ENCODE data around the gene CEACAM8. TPM values are rescaled to one million over a fixed set of nuclear protein-coding genes. Genes with fewer than 3 reads are reported as not detected.
A peak's percentile ranks its signal among the peaks of the same experiment; 100 is the strongest.

Gene CEACAM8
- total and polyA plus RNA-seq, 10 donors: 0.33 to 53.6 (median 2.1) TPM

DNA sequence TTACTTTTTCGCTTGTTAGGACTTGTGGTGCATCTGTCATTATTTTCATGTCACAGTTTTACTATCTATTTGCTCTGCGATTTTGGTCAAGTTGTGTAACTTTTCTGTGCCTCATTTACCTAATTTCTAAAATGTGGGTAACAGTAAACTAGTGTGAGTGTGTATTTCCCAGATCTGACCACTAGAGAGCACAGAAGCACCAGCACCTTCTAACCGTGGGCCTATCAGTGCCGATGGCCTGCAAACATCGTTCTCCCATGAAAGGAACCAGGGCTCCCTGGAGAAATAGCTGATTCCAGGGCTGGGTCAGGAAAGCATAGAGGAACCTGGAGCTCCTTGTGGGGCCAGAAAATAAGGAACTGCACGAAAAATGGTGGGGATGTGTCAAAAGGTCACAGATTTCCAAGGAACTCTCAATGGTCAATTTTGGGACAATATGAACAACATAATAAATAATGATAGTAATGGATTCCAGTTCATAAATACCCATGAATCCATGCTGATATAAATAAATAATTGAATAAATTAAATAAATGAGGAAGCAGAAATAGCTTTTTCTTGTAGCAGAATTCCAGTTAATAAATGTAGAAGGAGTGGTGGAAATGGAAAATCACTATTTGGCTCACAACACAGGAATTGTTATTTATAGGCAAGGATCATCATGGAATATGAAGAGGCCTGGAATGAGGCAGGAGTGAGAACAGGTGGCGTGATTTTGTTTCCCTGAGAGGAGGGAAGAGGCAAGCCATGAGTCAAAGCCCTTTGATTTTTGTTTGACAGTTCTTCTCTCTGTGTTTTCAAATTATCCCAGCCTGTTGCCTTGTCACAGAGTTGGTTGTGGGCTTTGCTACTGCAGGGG, 31.1 kb downstream of the CEACAM8 start:
- peaks cover 0 to 29% (median 0%) of the 10 kb centered on the region in 7 donors for H3K27me3 ChIP-seq (replicated peaks in 1 of 7)
- no peak for TF ChIP-seq POLR2A (IDR thresholded peaks at IDR 0.05)
- TF ChIP-seq, protein P1, sequence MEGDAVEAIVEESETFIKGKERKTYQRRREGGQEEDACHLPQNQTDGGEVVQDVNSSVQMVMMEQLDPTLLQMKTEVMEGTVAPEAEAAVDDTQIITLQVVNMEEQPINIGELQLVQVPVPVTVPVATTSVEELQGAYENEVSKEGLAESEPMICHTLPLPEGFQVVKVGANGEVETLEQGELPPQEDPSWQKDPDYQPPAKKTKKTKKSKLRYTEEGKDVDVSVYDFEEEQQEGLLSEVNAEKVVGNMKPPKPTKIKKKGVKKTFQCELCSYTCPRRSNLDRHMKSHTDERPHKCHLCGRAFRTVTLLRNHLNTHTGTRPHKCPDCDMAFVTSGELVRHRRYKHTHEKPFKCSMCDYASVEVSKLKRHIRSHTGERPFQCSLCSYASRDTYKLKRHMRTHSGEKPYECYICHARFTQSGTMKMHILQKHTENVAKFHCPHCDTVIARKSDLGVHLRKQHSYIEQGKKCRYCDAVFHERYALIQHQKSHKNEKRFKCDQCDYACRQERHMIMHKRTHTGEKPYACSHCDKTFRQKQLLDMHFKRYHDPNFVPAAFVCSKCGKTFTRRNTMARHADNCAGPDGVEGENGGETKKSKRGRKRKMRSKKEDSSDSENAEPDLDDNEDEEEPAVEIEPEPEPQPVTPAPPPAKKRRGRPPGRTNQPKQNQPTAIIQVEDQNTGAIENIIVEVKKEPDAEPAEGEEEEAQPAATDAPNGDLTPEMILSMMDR (IDR thresholded peaks at IDR 0.05 in 8 of 11, conservative IDR thresholded peaks at IDR 0.05 in 3 of 11): peak; percentile 27 to 68 (median 60)
- DNase-seq: no peak
- WGBS, 5 donors: 17 to 25% (median 21%) methylated on average over 7 of the region's 7 CpGs
- H3K36me3 ChIP-seq: no peaks in the 10 kb centered on the region
- H3K4me1 ChIP-seq: peaks cover 11 to 54% (median 21%) of the 10 kb centered on the region in 6 donors
- H3K4me3 ChIP-seq: no peak overlapping the region
- no peaks in the 10 kb centered on the region for H3K9me3 ChIP-seq
- intact Hi-C loops (cut with DNase I; ENCODE audit: low total_unique reads): loop anchor here (5.0 kb wide), 1 partner anchor 34 kb away; no protein-coding TSS in a partner anchor
- H3K27ac ChIP-seq: no peak overlapping the region

DNA sequence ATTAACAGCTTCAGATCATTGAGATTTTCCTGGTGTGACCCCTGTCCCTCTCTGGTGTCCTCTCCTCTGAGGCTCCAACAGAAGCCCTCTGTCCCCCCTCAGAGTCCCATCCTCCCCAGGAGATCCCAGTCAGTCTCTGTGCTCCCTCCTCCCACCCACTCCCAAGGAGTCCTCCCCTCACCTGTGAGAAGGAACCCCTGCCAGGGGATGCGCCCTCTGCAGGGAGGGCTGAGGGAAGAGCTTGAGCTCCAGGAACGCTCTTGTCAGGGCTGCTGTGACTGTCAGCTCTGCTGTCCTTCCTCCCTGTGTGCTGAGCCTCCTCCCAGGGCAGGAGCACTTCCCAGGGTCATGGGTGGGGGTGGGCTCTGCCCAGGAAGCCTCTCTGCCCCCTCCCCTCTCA, 33.2 kb downstream of the CEACAM8 start:
- no peak for DNase-seq
- no peak overlapping the region for H3K27ac ChIP-seq
- no peaks in the 10 kb centered on the region for H3K9me3 ChIP-seq
- H3K4me3 ChIP-seq: no peak overlapping the region
- intact Hi-C loops (cut with DNase I; ENCODE audit: low total_unique reads): loop anchor here (5.0 kb wide), 1 partner anchor 36 kb away; no protein-coding TSS in a partner anchor
- peaks cover 0 to 32% (median 0%) of the 10 kb centered on the region in 7 donors for H3K27me3 ChIP-seq (replicated peaks in 1 of 7)
- no peak for TF ChIP-seq POLR2AphosphoS5 (IDR thresholded peaks at IDR 0.05)
- TF ChIP-seq, protein P1 (IDR thresholded peaks at IDR 0.05 in 8 of 11, conservative IDR thresholded peaks at IDR 0.05 in 3 of 11): no peak
- no peak for TF ChIP-seq POLR2A (IDR thresholded peaks at IDR 0.05)
- peaks cover 0 to 37% (median 4%) of the 10 kb centered on the region in 6 donors for H3K4me1 ChIP-seq
- H3K36me3 ChIP-seq: no peaks in the 10 kb centered on the region
- WGBS, 5 donors: 61 to 100% (median 87%) methylated on average over 1 to 2 of the region's 2 CpGs

DNA sequence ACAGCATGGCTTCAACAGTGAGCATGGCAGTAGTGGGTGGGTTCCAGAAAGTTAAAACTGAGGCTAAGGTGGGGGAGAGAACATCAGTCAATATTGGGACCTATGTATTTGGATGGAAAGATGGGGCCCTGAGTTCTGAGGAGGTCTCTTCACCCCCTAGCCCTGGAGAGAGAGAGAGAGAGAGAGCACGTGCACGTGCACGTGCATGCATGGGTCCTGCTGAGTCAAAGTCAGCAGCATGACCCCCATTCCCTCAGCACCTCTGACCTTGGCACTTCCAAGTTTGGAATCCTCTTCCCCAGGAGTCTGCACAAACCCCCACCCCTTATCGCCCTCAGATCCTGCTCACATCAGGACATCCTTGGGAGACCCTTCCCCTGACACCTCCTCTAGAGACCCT, 34.0 kb downstream of the CEACAM8 start:
- TF ChIP-seq POLR2A (IDR thresholded peaks at IDR 0.05) (no peak), POLR2AphosphoS5 (IDR thresholded peaks at IDR 0.05) (no peak)
- TF ChIP-seq, protein P1 (IDR thresholded peaks at IDR 0.05 in 8 of 11, conservative IDR thresholded peaks at IDR 0.05 in 3 of 11): no peak

More for the DNA sequence above, 34.0 kb downstream of the CEACAM8 start:
- no peak for DNase-seq
- 80 to 89% (median 82%) methylated on average over 4 of the region's 4 CpGs for WGBS, 5 donors
- Histone ChIP-seq H3K27ac (no peak overlapping the region), H3K9me3 (no peaks in the 10 kb centered on the region), H3K36me3 (no peaks in the 10 kb centered on the region), H3K27me3 (replicated peaks in 1 of 7) (peaks cover 0 to 38% (median 0%) of the 10 kb centered on the region in 7 donors), H3K4me3 (no peak overlapping the region), H3K4me1 (peaks cover 0 to 39% (median 10%) of the 10 kb centered on the region in 6 donors)
- intact Hi-C loops (cut with DNase I; ENCODE audit: low total_unique reads): loop anchor here (5.0 kb wide), 1 partner anchor 37 kb away; no protein-coding TSS in a partner anchor

Measured in spleen (tissue), 11 donors.